HG03025 (cell line): Measurements from ENCODE around the gene WAS.

ENCODE experiments used
- ATAC-seq: cut with Tn5 transposase; IDR thresholded peaks from one replicate; pipeline ENCODE4 v1.9.1; 2021; ENCODE audit warnings: mild to moderate bottlenecking, moderate library complexity; ENCODE audit not compliant: unreplicated experiment, low FRiP score

The WAS gene

DNA sequence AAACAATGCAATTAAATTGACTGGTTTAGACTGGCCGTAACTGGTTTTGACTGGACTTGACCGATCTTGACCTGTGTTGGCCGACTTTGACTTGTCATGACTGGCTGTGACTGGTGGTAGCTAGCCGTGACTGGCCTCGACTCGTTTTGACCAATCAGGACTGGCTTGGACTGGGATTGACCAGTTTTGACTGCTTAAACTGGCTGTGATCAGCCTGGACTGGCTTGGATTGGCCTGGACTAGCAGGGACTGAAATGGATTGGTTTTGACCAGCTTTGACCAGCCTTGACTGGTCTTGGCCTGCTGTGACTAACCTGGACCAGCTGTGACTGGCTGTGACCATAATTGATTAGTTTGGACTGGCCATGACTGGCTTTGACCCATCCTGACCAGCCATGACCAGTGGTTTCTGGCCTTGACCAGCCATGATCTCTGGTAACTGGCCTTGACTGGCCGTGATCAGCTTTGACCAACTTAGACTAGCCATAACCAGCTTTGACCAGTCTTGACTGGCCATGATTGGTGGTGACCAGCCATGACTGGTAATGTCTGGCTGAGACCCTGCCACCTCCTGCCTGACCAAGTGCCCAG is 26.0 kb downstream of the WAS start:
- ATAC-seq, result no peak

DNA sequence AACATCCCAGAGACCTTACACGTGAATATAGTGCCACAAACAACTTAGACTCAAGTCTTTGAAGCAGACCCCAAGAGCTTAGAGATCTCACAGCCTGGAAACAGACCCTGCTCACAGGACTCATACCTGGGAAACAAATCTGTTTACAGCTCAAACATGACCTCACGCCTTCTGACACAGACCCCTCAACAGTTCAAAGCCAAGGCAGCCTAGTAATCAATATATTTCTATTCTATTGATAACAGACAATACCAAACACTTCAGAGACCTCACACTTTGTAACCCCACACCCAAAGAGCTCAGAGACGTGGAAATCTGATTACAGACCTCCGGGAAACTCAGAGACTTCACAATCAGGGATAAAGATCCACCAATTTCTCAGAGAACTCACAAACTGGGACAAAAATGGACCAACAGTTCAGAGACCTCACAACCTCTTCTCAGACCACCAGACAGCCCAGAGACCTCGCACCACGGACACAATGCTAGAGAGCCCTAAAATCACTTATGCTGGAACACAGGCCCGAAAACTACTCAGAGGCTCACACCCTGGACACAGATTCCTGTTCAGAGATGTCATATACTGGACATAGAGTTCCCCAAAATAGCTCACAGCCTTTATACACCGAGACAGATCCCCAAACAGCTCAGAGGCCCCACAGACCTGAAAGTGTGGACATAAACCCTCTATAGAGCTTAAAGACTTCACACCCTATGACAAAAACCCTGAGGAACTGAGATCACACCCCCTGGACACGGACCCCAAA is 27.7 kb downstream of the WAS start:
- ATAC-seq, result no peak

DNA sequence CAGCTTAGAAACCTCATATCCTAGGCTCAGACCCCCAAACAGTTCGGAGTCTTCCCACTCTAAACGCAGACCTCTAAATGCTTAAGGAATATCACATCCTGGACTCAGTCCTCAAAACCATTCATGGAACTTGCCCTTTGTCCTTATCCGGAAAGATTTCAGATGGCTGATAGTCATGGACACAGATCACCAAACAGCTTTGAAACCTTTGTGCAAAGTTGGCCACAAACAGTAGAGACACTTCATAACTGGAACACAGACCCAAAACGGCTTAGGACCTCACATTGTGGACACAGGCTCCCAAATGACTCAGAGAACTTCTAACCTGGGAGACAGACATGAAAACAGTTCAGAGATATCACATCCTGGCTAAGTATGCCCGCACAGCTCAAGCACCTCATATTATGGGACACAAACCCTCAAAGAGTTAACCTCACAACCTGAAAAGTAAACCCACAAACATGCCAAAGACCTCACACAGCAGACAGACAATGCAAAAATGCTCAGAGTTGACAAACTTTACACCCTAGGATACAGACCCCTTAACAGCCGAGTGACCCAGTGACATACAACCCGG is 28.4 kb downstream of the WAS start:
- ATAC-seq, result no peak

DNA sequence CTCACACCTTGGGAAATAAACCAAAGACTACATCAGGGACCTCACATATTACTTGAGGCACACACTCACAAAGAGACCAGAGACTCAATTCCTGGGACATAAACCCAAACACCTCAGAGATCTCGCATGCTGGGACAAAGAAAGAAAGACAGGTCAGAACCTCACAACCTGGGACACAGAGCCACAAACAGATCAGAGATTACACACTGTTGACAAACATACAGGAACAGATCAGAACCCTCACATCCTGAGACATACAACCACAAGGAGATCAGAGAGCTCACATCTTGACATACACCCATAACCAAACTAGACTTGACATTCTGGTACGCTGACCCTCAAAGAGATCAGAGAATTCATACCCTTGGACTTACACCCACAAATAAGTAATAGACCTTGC is 30.2 kb downstream of the WAS start:
- no peak for ATAC-seq

DNA sequence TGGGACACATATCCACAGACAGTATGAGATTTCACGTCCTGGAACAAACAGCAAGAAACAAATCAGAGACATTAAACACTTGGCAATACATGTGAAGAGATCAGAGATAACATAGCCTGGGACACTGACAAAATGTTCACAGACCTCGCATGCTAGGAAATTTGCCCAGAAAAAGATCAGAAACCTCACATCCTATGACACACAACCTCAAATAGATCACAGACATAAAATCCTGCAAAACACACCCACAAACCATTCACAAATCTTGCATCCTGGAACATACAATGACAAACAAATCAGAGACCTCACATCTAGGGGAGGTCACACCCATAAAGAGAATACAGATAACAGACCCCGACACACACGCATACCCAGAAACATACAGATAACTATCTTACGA is 31.0 kb downstream of the WAS start:
- no peak for ATAC-seq

GRCh38 chrX:48715072-48715471 is 31.5 kb downstream of the WAS start:
- no peak for ATAC-seq

- no peak for ATAC-seq
Measured at GRCh38 chrX:48715876-48716502, 32.4 kb downstream of the WAS start.

DNA sequence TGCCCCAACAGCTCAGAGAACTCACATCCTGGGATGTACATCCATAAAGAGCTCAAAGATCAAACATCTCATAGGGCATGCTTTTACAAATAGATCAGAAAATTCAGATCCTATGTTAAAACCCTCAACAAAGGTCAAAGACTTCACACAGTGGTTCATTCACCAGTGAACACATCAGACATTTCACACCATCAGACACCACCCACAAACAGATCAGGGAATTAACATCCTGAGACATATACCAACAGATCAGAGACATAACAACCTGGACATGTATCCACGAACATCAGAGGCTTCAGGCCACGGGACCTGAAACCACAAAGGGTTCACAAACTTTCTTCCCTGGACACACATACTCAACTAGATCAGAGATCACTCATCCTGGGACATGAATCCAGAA is 36.4 kb downstream of the WAS start:
- ATAC-seq, result no peak

- ATAC-seq, result no peak
Measured at GRCh38 chrX:48720577-48721250, 37.1 kb downstream of the WAS start.

- no peak for ATAC-seq
Measured at GRCh38 chrX:48721916-48722315, 38.3 kb downstream of the WAS start.

DNA sequence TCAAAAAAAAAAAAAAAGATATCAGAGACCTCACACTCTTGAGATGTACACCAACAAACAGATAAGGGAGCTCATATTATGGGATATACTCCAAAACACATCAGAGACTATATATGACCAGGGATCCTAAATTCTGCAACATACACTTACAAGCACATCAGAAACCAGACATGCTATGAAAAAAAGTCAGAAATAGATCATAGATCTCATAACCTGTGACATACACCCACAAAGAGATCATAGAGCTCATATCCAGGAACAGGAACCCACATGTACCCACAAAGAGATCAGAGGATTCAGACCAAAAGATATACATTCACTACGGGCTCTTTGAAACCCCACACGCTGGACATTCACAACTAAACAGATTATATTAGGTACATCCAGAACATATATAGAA is 43.0 kb downstream of the WAS start:
- ATAC-seq, result no peak

DNA sequence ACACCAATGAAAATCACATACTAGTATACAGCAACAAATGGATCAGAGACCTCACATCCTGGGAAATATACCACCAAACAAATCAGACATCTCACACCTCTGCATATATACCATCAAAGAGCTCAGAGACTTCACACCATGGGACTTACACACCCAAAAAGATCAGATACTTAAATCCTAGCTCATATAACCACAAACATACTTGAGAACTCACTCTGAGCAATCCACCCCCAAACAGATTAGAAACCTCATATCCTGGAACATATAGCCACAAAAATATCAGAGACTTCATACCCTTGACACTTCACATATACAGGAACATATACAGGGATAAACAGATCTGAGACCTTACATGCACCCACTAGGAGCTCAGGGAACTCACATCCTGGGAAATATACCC is 45.1 kb downstream of the WAS start:
- no peak for ATAC-seq

DNA sequence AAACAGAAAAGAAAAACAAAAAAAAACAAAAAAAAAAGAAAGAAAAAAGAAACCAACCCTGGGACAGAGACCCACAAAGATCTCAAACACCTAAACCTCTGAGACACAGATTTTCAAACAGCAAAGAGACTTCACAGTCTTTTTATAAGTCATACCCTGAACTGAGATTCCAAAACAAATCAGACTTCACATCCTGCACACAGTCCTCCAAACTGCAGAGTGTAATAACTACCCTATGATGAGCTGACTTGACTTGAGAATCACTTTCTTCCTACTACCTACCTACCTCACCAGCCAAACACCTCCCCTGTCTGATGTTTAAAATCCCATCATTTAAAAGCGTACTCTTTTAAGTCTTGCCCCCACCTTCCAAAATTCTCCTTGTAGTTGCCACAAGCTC is 52.7 kb downstream of the WAS start:
- ATAC-seq, result no peak

DNA sequence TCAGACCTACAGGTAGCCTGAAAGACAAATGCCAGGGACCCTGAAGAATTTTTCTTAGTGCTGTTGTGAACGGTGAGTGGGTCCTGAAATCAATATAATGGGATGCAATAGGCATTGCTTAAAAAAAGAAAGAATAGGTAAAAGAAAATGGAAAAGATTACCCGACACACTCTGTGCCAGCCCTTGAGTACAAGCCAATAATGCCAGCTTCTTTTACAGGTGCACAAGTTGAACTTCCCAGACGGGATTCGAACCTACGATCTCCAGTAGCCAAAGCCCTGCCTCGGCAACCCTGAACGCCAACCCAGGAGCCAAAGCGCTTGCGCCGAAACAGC is 53.2 kb downstream of the WAS start:
- ATAC-seq, result no peak

GRCh38 chrX:48737213-48737938 is 53.8 kb downstream of the WAS start:
- ATAC-seq, result peak; percentile 90

GRCh38 chrX:48737940-48738339 is 54.3 kb downstream of the WAS start:
- ATAC-seq, result no peak
